Mucosa of rectum (tissue), 2 donors: ENCODE measurements around the gene AHRR.
"Not testable (repeated sequence)": the region's sequence is repeated elsewhere in the genome, so short reads cannot be mapped to it uniquely, and the experiment has no call there.

ENCODE experiments used
- H3K27ac ChIP-seq, 2 donors: one replicate each; pipeline ENCODE4 v1.7.0; 2013; ENCODE audit warnings: inconsistent platforms in 2 of 2, low read depth in 2 of 2, low read length in 2 of 2
- H3K27me3 ChIP-seq, 2 donors: one replicate each; pipeline ENCODE4 v1.7.0; 2013; ENCODE audit warnings: low read length in 2 of 2; ENCODE audit not compliant: control insufficient read depth in 2 of 2, insufficient read depth in 2 of 2
- H3K36me3 ChIP-seq, 2 donors: one replicate each; pipeline ENCODE4 v1.7.0; 2013; ENCODE audit warnings: low read length in 2 of 2; ENCODE audit not compliant: control insufficient read depth in 2 of 2, insufficient read depth in 2 of 2
- H3K4me1 ChIP-seq, 2 donors: one replicate each; pipeline ENCODE4 v1.7.0; 2013; ENCODE audit warnings: low read length in 2 of 2, mild to moderate bottlenecking in 1 of 2; ENCODE audit not compliant: control insufficient read depth in 2 of 2, insufficient read depth in 2 of 2
- H3K4me3 ChIP-seq, 2 donors: one replicate each; pipeline ENCODE4 v1.7.0; 2013; ENCODE audit warnings: low read length in 2 of 2
- H3K9ac ChIP-seq, 2 donors: one replicate each; pipeline ENCODE4 v1.7.0; 2013; ENCODE audit warnings: low read length in 2 of 2, low read depth in 1 of 2, mild to moderate bottlenecking in 1 of 2
- H3K9me3 ChIP-seq, 2 donors: one replicate each; pipeline ENCODE4 v1.7.0; 2013; ENCODE audit warnings: low read length in 2 of 2; ENCODE audit not compliant: control insufficient read depth in 2 of 2
- donor health status: healthy.
- donor health status: Normal muscosa, but diverticular disease.

The AHRR gene

GRCh38 chr5:486597-486996 lies 165.1 kb downstream of the AHRR start:
- H3K27me3 ChIP-seq, H3K9me3 ChIP-seq, H3K4me3 ChIP-seq, H3K9ac ChIP-seq, H3K36me3 ChIP-seq, H3K4me1 ChIP-seq, H3K27ac ChIP-seq: not testable (repeated sequence)
